H9 (cell line): ENCODE data around the gene MLANA. TPM values are rescaled to one million over a fixed set of nuclear protein-coding genes. Genes with fewer than 3 reads are reported as not detected.

Experiments
- DNase-seq: peaks from one replicate; pipeline ENCODE4 v3.0.0-alpha.2; 2017
- H2AFZ ChIP-seq: one replicate; pipeline ENCODE4 v1.6.1; 2013; ENCODE audit warnings: mild to moderate bottlenecking, low read length, control low read depth, moderate library complexity
- H2AK5ac ChIP-seq: 2 replicates; pipeline ENCODE4 v1.6.1; 2013; ENCODE audit warnings: low read length, control low read depth, mixed read lengths; ENCODE audit not compliant: insufficient read length
- H2BK120ac ChIP-seq: one replicate; pipeline ENCODE4 v1.6.1; 2013; ENCODE audit warnings: low read depth, mild to moderate bottlenecking, low read length, control low read depth, inconsistent platforms; ENCODE audit not compliant: poor library complexity, severe bottlenecking
- H2BK12ac ChIP-seq: 2 replicates; pipeline ENCODE4 v1.6.1; 2013; ENCODE audit warnings: low read length, control low read depth, mixed read lengths, low read depth; ENCODE audit not compliant: insufficient read length
- H2BK15ac ChIP-seq: 2 replicates; pipeline ENCODE4 v1.6.1; 2013; ENCODE audit warnings: low read depth, low read length, control low read depth
- H2BK20ac ChIP-seq: one replicate; pipeline ENCODE4 v1.6.1; 2013; ENCODE audit warnings: low read depth, mild to moderate bottlenecking, low read length, control low read depth, inconsistent platforms; ENCODE audit not compliant: poor library complexity, severe bottlenecking
- H2BK5ac ChIP-seq: 2 replicates; pipeline ENCODE4 v1.6.1; 2013; ENCODE audit warnings: low read length, control low read depth, mixed read lengths; ENCODE audit not compliant: insufficient read length
- H3K14ac ChIP-seq: 2 replicates; pipeline ENCODE4 v1.6.1; 2013; ENCODE audit warnings: low read length, control low read depth; ENCODE audit not compliant: insufficient read depth
- H3K18ac ChIP-seq: 2 replicates; pipeline ENCODE4 v1.6.1; 2013; ENCODE audit warnings: low read depth, mild to moderate bottlenecking, mixed read lengths, low read length, control low read depth; ENCODE audit not compliant: insufficient read length
- H3K23ac ChIP-seq: 2 replicates; pipeline ENCODE4 v1.6.1; 2013; ENCODE audit warnings: low read length, control low read depth, mixed read lengths, low read depth; ENCODE audit not compliant: insufficient read length
- H3K23me2 ChIP-seq: 2 replicates; pipeline ENCODE4 v1.6.1; 2013; ENCODE audit warnings: low read depth, mild to moderate bottlenecking, mixed read lengths, low read length, control low read depth; ENCODE audit not compliant: insufficient read length, poor library complexity, severe bottlenecking
- H3K27ac ChIP-seq: 2 replicates; pipeline ENCODE4 v1.5.1; 2013; ENCODE audit warnings: low read length, control low read depth, mixed read lengths, low read depth; ENCODE audit not compliant: insufficient read length
- H3K27me3 ChIP-seq: 2 replicates; pipeline ENCODE4 v1.6.1; 2013; ENCODE audit warnings: low read length, control low read depth, inconsistent platforms; ENCODE audit not compliant: insufficient read depth
- H3K4ac ChIP-seq: 2 replicates; pipeline ENCODE4 v1.6.1; 2013; ENCODE audit warnings: low read depth, mild to moderate bottlenecking, control low read depth, inconsistent platforms, low read length, moderate library complexity
- H3K4me1 ChIP-seq: 2 replicates; pipeline ENCODE4 v1.6.1; 2013; ENCODE audit warnings: low read length, control low read depth, inconsistent platforms; ENCODE audit not compliant: insufficient read depth
- H3K4me2 ChIP-seq: 2 replicates; pipeline ENCODE4 v1.6.1; 2013; ENCODE audit warnings: low read length, control low read depth, mixed read lengths; ENCODE audit not compliant: insufficient read length, insufficient read depth
- H3K56ac ChIP-seq: 2 replicates; pipeline ENCODE4 v1.6.1; 2013; ENCODE audit warnings: low read depth, mild to moderate bottlenecking, mixed read lengths, low read length, control low read depth; ENCODE audit not compliant: insufficient read length
- H3K79me1 ChIP-seq: 2 replicates; pipeline ENCODE4 v1.6.1; 2013; ENCODE audit warnings: low read depth, mild to moderate bottlenecking, moderate library complexity, low read length, control low read depth, inconsistent platforms; ENCODE audit not compliant: insufficient read depth, poor library complexity, severe bottlenecking
- H3K79me2 ChIP-seq: 2 replicates; pipeline ENCODE4 v1.6.1; 2013; ENCODE audit warnings: low read length, control low read depth, inconsistent platforms; ENCODE audit not compliant: insufficient read depth
- H3K9ac ChIP-seq: 2 replicates; pipeline ENCODE4 v1.6.1; 2013; ENCODE audit warnings: low read length, control low read depth, mixed read lengths; ENCODE audit not compliant: insufficient read length; ENCODE audit errors: extremely low read depth
- H3K9me3 ChIP-seq: one replicate; pipeline ENCODE4 v1.6.1; 2013; ENCODE audit warnings: low read depth, low read length, inconsistent platforms; ENCODE audit not compliant: control insufficient read depth
- H3T11ph ChIP-seq: one replicate; pipeline ENCODE4 v1.6.1; 2013; ENCODE audit warnings: mild to moderate bottlenecking, low read length, control low read depth, inconsistent platforms
- H4K20me1 ChIP-seq: one replicate; pipeline ENCODE4 v1.6.1; 2013; ENCODE audit not compliant: control insufficient read depth, insufficient read length, insufficient read depth
- H4K5ac ChIP-seq: 2 replicates; pipeline ENCODE4 v1.6.1; 2013; ENCODE audit warnings: low read depth, mild to moderate bottlenecking, mixed read lengths, low read length, control low read depth; ENCODE audit not compliant: insufficient read length
- H4K8ac ChIP-seq: replicated peaks from 2 replicates; pipeline ENCODE4 v1.6.1; 2013; ENCODE audit warnings: low read length, control low read depth, mixed read lengths, low read depth; ENCODE audit not compliant: insufficient read length
- H4K91ac ChIP-seq: 2 replicates; pipeline ENCODE4 v1.6.1; 2013; ENCODE audit warnings: low read depth, mild to moderate bottlenecking, moderate library complexity, mixed read lengths, low read length, control low read depth; ENCODE audit not compliant: insufficient read length
- H3K27ac Mint-ChIP-seq, 3 experiments: 2 replicates in 2 of 3; 3 replicates in 1 of 3; pipeline ENCODE4 v1.8.0; 2020 to 2021; ENCODE audit warnings: mixed read lengths in 3 of 3, mild to moderate bottlenecking in 1 of 3, moderate library complexity in 1 of 3
- H3K27me3 Mint-ChIP-seq: 2 replicates; pipeline ENCODE4 v1.8.0; 2021; ENCODE audit warnings: low read depth, mild to moderate bottlenecking, moderate library complexity, mixed read lengths
- H3K36me3 Mint-ChIP-seq, 3 experiments: 2 replicates in 2 of 3; 3 replicates in 1 of 3; pipeline ENCODE4 v1.8.0; 2020 to 2021; ENCODE audit warnings: low read depth in 3 of 3, mixed read lengths in 3 of 3; ENCODE audit not compliant: insufficient read depth in 1 of 3
- H3K4me1 Mint-ChIP-seq, 2 experiments: 2 replicates each; pipeline ENCODE4 v1.8.0; 2020; ENCODE audit warnings: mixed read lengths in 2 of 2
- H3K4me3 Mint-ChIP-seq, 2 experiments: 2 replicates in 1 of 2; 3 replicates in 1 of 2; pipeline ENCODE4 v1.8.0; 2020 to 2021; ENCODE audit warnings: mild to moderate bottlenecking in 2 of 2, mixed read lengths in 2 of 2, moderate library complexity in 1 of 2
- H3K9me3 Mint-ChIP-seq, 2 experiments: 2 replicates in 1 of 2; 3 replicates in 1 of 2; pipeline ENCODE4 v1.8.0; 2020; ENCODE audit warnings: mild to moderate bottlenecking in 2 of 2, mixed read lengths in 2 of 2, moderate library complexity in 1 of 2
- CTCF ChIP-seq: fragments of 200-600 bp; sonication (generic); conservative IDR thresholded peaks from 3 replicates; pipeline ENCODE4 v1.8.0; 2021; ENCODE audit warnings: antibody characterized with exemption, mild to moderate bottlenecking
- whole genome bisulfite sequencing: extraction: QIAGEN DNeasy Blood & Tissue Kit; methylation state at CpG from one replicate; pipeline ENCODE4 v1.1.7; 2013; ENCODE audit warnings: missing lambda C conversion rate, low lambda C conversion rate, mixed read lengths; ENCODE audit not compliant: insufficient read length; ENCODE audit errors: extremely low coverage; 5-methylcytosine and 5-hydroxymethylcytosine counted together
- total RNA-seq: library from RNA; stranded (reverse); gene quantifications from 2 replicates; pipeline ENCODE4 v1.2.1, GENCODE V29; 2021

MLANA gene
- total RNA-seq, 1 experiment from 2014 or later = not detected

- no peak overlapping the region for H3K18ac ChIP-seq
- no peak overlapping the region for H2BK15ac ChIP-seq
- no peak overlapping the region for H2BK120ac ChIP-seq
- no peaks in the 10 kb centered on the region for H4K20me1 ChIP-seq
- no peak overlapping the region for H4K91ac ChIP-seq
- no peaks in the 10 kb centered on the region for H3K79me2 ChIP-seq
- H3K4me2 ChIP-seq = no peak overlapping the region
- peaks cover 2 to 3% of the 10 kb centered on the region in 2 experiments; a peak in 2 of 4 replicates for H3K4me1 Mint-ChIP-seq
- no peak overlapping the region for H2BK20ac ChIP-seq
- H3K27ac Mint-ChIP-seq = no peak overlapping the region
- no peaks in the 10 kb centered on the region for H3K79me1 ChIP-seq
- H3K23me2 ChIP-seq = no peaks in the 10 kb centered on the region
- no peak for DNase-seq
- H3K56ac ChIP-seq = no peak overlapping the region
- H2BK12ac ChIP-seq = no peak overlapping the region
- H3K36me3 Mint-ChIP-seq = no peaks in the 10 kb centered on the region
- H2AFZ ChIP-seq = no peak overlapping the region
- H3K9ac ChIP-seq = no peak overlapping the region
- no peak overlapping the region for H2AK5ac ChIP-seq
- no peak overlapping the region for H3K4me3 Mint-ChIP-seq
- H3K14ac ChIP-seq = no peak overlapping the region
- H3K4me1 ChIP-seq = no peaks in the 10 kb centered on the region; the same call in 1 of the 2 replicates
- H3K27me3 ChIP-seq = no peaks in the 10 kb centered on the region
- H2BK5ac ChIP-seq = no peak overlapping the region
- peaks cover 1% of the 10 kb centered on the region; the same call in 1 of the 2 replicates for H3K27me3 Mint-ChIP-seq
- no peak overlapping the region for H3K4ac ChIP-seq
- H3K9me3 Mint-ChIP-seq = no peaks in the 10 kb centered on the region
- WGBS = no CpG with 5 or more reads among the region's 9 CpGs
- H3T11ph ChIP-seq = no peak overlapping the region
- H4K5ac ChIP-seq = no peak overlapping the region
- H3K9me3 ChIP-seq = no peaks in the 10 kb centered on the region
- no peak for TF ChIP-seq CTCF
- H3K27ac ChIP-seq = no peak overlapping the region
- no peak overlapping the region for H3K23ac ChIP-seq
- no peak overlapping the region for H4K8ac ChIP-seq
Measured at GRCh38 chr9:5884191-5884590, 6.5 kb upstream of the MLANA start.
